ENCODE results near the gene STK11. TPM values are rescaled to one million over a fixed set of nuclear protein-coding genes. Genes with fewer than 3 reads are reported as not detected.

The STK11 gene
- total RNA-seq, 4 donors from 2014 or later: 52.5 to 91.2 (median 68.7) TPM

DNA sequence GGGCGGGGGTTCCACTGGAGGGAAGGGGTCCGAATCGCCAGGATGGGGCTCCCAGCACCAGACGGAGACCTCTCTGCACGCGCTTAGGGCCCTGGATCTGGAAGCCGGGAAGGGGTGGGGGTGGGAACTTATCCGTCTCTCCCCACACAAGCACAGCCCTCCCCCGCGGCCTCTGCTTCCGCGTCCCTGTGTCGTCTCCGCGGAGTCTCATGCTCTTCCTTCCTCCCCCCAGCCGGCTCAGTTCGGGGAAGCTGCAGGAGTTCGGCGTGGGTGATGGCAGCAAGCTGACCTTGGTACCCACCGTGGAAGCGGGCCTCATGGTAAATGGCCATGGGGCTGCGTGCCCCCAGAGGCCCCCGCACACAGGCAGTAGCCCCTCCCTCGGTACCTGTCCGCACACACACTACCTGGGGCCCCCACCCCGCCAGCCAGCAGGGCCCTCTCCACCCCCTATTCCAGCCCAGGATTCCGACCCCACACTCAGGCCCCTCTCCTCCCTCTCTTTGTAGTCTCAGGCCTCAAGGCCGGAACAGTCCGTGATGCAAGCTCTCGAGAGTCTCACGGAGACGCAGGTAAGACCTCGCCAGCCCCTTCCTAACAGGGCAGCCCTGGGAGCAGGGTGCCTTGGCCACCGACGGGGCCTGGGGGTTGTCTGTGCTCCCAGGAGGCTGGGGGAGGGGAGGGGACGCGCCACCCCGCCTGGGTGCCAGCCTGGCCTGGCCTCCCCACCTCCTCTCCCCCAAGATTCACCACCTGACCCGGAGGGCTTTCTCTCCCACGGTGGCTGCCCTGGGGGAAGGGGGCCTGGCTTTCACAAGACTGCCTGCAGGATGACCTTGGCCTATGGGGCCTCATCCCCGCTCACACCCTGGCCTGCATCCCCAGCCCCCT, 46.0 kb downstream of the STK11 start:
- Histone ChIP-seq H3K27ac (peak overlapping the region; percentile 94 to 100 (median 98)), H3K36me3 (peaks cover 7 to 26% (median 21%) of the 10 kb centered on the region in 3 donors), H3K4me3 (peak overlapping the region; percentile 63 to 99 (median 92)), H3K27me3 (no peaks in the 10 kb centered on the region), H3K4me1 (peaks cover 0 to 76% (median 52%) of the 10 kb centered on the region in 4 donors), H3K9me3 (no peaks in the 10 kb centered on the region)
- 1 to 2% methylated on average over 22 to 31 of the region's 41 CpGs for WGBS, 2 donors
- DNase-seq (ENCODE audit: low spot score in 2 of 2): peak in 1 of 2 donors; percentile 65
- TF ChIP-seq POLR2A (IDR thresholded peaks at IDR 0.05): no peak
- TF ChIP-seq CTCF (IDR thresholded peaks at IDR 0.05): peak in 1 of 5 experiments; percentile 9

- peaks cover 0 to 75% (median 53%) of the 10 kb centered on the region in 4 donors for H3K4me1 ChIP-seq
- H3K36me3 ChIP-seq: peaks cover 7 to 33% (median 21%) of the 10 kb centered on the region in 3 donors
- peak; percentile 85 to 91 for DNase-seq (ENCODE audit: low spot score in 2 of 2)
- peak in 1 of 2 donors; percentile 20 for TF ChIP-seq POLR2A (IDR thresholded peaks at IDR 0.05)
- peak; percentile 35 to 89 for TF ChIP-seq EP300 (IDR thresholded peaks at IDR 0.05)
- TF ChIP-seq CTCF (IDR thresholded peaks at IDR 0.05): no peak
- peak overlapping the region; percentile 94 to 100 (median 98) for H3K27ac ChIP-seq
- peak overlapping the region; percentile 63 to 99 (median 92) for H3K4me3 ChIP-seq
- WGBS, 2 donors: 0 to 1% methylated on average over 26 to 30 of the region's 30 CpGs
- H3K9me3 ChIP-seq: no peaks in the 10 kb centered on the region
- no peaks in the 10 kb centered on the region for H3K27me3 ChIP-seq
Observed at GRCh38 chr19:1252221-1252820, 46.7 kb downstream of the STK11 start.

DNA sequence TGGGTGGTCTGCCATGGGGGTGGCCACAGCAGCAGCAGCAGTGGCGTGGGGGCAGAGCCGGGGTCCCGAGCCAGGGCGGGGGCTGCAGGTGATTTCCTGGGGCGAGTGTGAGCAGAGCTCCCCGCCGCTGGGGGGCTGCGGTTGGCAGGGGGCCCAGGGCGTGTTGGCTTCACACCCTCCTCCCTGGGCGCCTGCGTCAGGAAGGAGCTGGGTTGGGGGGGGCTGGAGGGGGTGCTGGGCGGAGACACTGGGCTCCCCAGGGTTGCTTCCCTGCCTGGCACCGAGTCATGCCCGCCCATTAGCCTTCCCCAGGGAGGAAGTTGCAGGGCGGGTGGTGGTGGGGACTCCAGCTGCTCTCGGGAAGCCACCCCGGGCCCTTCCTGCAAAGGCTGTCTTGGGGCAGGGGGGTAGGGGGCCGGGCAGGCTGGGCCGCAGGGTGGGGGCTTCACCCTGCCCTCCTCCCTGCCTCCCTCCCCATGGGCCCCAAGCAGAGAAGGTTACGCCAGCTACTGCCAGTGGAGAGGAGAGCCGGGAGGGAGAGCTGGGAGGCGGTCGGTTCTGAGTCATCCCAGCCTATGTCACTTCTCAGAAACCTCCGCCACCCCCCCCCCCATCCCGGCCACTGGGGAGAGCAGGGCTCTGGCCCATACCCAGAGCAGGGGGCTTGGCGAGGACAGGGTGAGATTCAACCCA, 47.4 kb downstream of the STK11 start:
- peak; percentile 87 to 88 for DNase-seq (ENCODE audit: low spot score in 2 of 2)
- H3K36me3 ChIP-seq: peaks cover 7 to 40% (median 24%) of the 10 kb centered on the region in 3 donors
- peaks cover 0 to 75% (median 53%) of the 10 kb centered on the region in 4 donors for H3K4me1 ChIP-seq

DNA sequence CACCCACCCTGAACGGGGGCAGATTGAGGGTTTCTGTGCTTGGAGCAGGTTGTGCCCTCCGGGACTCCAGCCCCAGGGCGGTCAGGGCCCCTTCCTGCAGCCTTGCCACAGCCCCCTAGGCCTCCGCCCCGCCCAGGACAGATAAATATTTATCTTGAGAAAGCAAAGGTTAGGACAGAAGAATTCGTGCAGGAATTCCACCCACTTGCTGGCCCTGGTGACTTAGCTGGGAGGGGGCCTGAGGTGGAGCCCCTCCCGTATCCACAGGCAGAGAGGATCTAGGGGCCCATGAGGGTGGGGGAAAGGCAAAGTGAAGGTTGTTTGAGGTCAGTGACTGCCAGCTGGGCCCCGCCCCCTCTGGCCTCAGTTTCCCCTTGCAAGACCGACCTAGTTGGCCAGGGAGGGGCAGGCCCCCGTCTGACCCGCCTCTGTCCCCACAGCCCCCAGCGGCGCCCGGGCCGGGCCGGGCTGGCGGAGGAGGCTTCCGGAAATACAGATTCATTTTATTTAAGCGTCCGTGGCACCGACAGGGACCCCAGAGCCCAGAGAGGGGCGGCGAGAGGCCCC, 48.0 kb downstream of the STK11 start:
- H3K27me3 ChIP-seq: no peaks in the 10 kb centered on the region
- 15 to 19% methylated on average over 19 to 22 of the region's 23 CpGs for WGBS, 2 donors
- H3K4me3 ChIP-seq: peak overlapping the region; percentile 7 to 99 (median 68)
- H3K36me3 ChIP-seq: peaks cover 7 to 44% (median 24%) of the 10 kb centered on the region in 3 donors
- TF ChIP-seq POLR2A (IDR thresholded peaks at IDR 0.05): no peak
- no peak for TF ChIP-seq CTCF (IDR thresholded peaks at IDR 0.05)
- no peak for TF ChIP-seq EP300 (IDR thresholded peaks at IDR 0.05)
- no peaks in the 10 kb centered on the region for H3K9me3 ChIP-seq
- peaks cover 0 to 78% (median 58%) of the 10 kb centered on the region in 4 donors for H3K4me1 ChIP-seq
- DNase-seq (ENCODE audit: low spot score in 2 of 2): no peak
- H3K27ac ChIP-seq: peak overlapping the region; percentile 94 to 100 (median 98)

More for the DNA sequence above, 47.4 kb downstream of the STK11 start:
- H3K27me3 ChIP-seq: no peaks in the 10 kb centered on the region
- peak overlapping the region; percentile 94 to 100 (median 98) for H3K27ac ChIP-seq
- H3K4me3 ChIP-seq: peak overlapping the region; percentile 45 to 99 (median 92)
- 0% methylated on average over 6 to 19 of the region's 26 CpGs for WGBS, 2 donors
- no peaks in the 10 kb centered on the region for H3K9me3 ChIP-seq
- TF ChIP-seq CTCF (IDR thresholded peaks at IDR 0.05): peak in 2 of 5 experiments; percentile 54 to 58
- TF ChIP-seq POLR2A (IDR thresholded peaks at IDR 0.05): no peak
- peak in 1 of 2 donors; percentile 69 for TF ChIP-seq EP300 (IDR thresholded peaks at IDR 0.05)
